HAP-1 (cell line): ENCODE measurements around the gene HNRNPR.
"Not testable (repeated sequence)": the region's sequence is repeated elsewhere in the genome, so short reads cannot be mapped to it uniquely, and the experiment has no call there.

Experiments used
- DNase-seq, 2 experiments: peaks; one replicate each; pipeline ENCODE4 v3.0.0-alpha.2; 2016 to 2020; ENCODE audit warnings: low spot score in 2 of 2
- H3K27me3 ChIP-seq: fragments of 250-450 bp; sonication (Bioruptor Pico); 2 replicates; pipeline ENCODE4 v1.5.1; 2020; ENCODE audit warnings: low read depth, mild to moderate bottlenecking, moderate library complexity
- H3K36me3 ChIP-seq: fragments of 250-450 bp; sonication (Bioruptor Pico); replicated peaks from 2 replicates; pipeline ENCODE4 v1.5.1; 2020; ENCODE audit warnings: mild to moderate bottlenecking
- H3K4me1 ChIP-seq: fragments of 250-450 bp; sonication (Bioruptor Pico); 2 replicates; pipeline ENCODE4 v1.5.1; 2020; ENCODE audit warnings: mild to moderate bottlenecking
- H3K4me3 ChIP-seq: fragments of 250-450 bp; sonication (Bioruptor Pico); 2 replicates; pipeline ENCODE4 v1.5.1; 2020; ENCODE audit warnings: mild to moderate bottlenecking, moderate library complexity
- H3K9me3 ChIP-seq: fragments of 250-450 bp; sonication (Bioruptor Pico); 2 replicates; pipeline ENCODE4 v1.5.1; 2020; ENCODE audit warnings: mild to moderate bottlenecking, moderate library complexity
- in situ Hi-C: fragments of 300-500 bp; cut with MboI; formaldehyde crosslinking; loops from 3 replicates; pipeline ENCODE4 v1.14.3; 2020; ENCODE audit warnings: low sequenced_read_pairs, inconsistent platforms, mixed read lengths

HNRNPR gene

GRCh38 chr1:23344111-23344986, at the start of gene HNRNPR:
Gene HNRNPR, minus strand, starts transcription at chr1:23344284. Its CDS starts 3,276 bp downstream, at chr1:23341008.
- peaks cover 23% of the 10 kb centered on the region for H3K4me1 ChIP-seq
- in situ Hi-C loops: no loop called here

DNA sequence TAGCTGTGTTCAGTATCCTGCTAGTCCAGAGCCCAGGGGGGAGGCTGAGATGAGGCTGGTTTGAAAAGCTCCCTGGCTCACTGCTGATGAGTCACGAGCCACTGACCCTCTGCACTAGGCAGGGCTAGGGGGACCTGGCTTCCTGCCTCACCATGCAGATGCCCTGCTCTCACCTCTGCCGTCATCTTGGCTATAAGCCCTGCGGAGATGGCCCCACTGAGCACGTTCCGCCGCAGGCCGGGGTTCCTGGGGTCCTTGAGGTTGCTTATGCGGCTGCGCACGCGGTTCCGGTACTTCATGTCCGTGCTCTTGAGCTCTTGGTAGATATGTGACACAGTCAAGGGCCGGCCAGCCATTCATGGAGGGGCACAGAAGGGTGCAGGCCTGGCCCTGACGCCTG, 49.6 kb upstream of the HNRNPR start:
- Histone ChIP-seq H3K4me3 (no peak overlapping the region), H3K4me1 (peaks cover 12% of the 10 kb centered on the region), H3K9me3 (no peaks in the 10 kb centered on the region), H3K27me3 (no peaks in the 10 kb centered on the region), H3K36me3 (no peaks in the 10 kb centered on the region)
- in situ Hi-C loops: no loop called here
- no peak for DNase-seq

More at GRCh38 chr1:23344111-23344986, at the start of gene HNRNPR:
- H3K4me3 ChIP-seq: peak within 1 kb of the TSS; percentile 61
- H3K36me3 ChIP-seq: peaks cover 3% of the 10 kb centered on the region; the same call in 1 of the 2 replicates
- DNase-seq: peak; percentile 99 to 100
- H3K27me3 ChIP-seq: no peaks in the 10 kb centered on the region
- no peaks in the 10 kb centered on the region for H3K9me3 ChIP-seq

- in situ Hi-C loops: no loop called here
- no peaks in the 10 kb centered on the region for H3K36me3 ChIP-seq
- no peak for DNase-seq
- no peaks in the 10 kb centered on the region for H3K9me3 ChIP-seq
- no peaks in the 10 kb centered on the region for H3K27me3 ChIP-seq
- no peak overlapping the region for H3K4me3 ChIP-seq
- H3K4me1 ChIP-seq: peaks cover 12% of the 10 kb centered on the region
Measured at GRCh38 chr1:23392125-23392855, 48.2 kb upstream of the HNRNPR start.

DNA sequence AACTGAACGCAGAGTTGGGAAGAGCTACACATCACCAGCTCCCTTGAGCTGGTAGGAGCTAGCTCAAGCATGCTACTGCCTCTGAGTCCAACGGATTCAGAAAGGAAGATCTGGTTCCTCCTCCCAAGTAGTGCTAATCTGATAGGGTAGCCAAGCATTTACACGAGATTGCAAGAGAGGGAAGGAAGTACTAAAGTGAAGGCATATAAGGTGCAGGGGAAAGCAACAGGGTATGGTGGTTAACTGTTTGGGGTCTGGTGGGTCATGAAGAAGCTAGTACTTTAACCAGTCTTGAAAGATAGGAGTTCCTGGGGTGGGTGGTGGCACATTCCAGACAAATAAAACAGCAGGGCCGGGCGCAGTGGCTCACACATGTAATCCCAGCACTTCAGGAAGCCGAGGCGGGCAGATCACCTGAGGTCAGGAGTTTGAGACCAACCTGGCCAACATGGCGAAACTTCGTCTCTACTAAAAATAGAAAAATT, 45.8 kb upstream of the HNRNPR start:
- H3K27me3 ChIP-seq: no peaks in the 10 kb centered on the region
- no peak for DNase-seq
- in situ Hi-C loops: no loop called here

GRCh38 chr1:23387494-23387893, 43.4 kb upstream of the HNRNPR start:
- no peaks in the 10 kb centered on the region for H3K36me3 ChIP-seq
- no peaks in the 10 kb centered on the region for H3K27me3 ChIP-seq
- no peaks in the 10 kb centered on the region for H3K4me1 ChIP-seq
- no peak for DNase-seq
- H3K4me3 ChIP-seq: no peak overlapping the region
- H3K9me3 ChIP-seq: no peaks in the 10 kb centered on the region
- in situ Hi-C loops: no loop called here

More for the DNA sequence above, 45.8 kb upstream of the HNRNPR start:
- Histone ChIP-seq H3K4me1 (peaks cover 5% of the 10 kb centered on the region), H3K36me3 (no peaks in the 10 kb centered on the region), H3K9me3 (no peaks in the 10 kb centered on the region), H3K4me3 (no peak overlapping the region)

GRCh38 chr1:23385119-23385621, 41.1 kb upstream of the HNRNPR start:
- no peaks in the 10 kb centered on the region for H3K27me3 ChIP-seq
- in situ Hi-C loops: no loop called here

GRCh38 chr1:23384312-23385058, 40.4 kb upstream of the HNRNPR start:
- Histone ChIP-seq H3K9me3 (peaks cover 4% of the 10 kb centered on the region; the same call in 1 of the 2 replicates), H3K27me3 (no peaks in the 10 kb centered on the region), H3K36me3 (no peaks in the 10 kb centered on the region), H3K4me1 (no peaks in the 10 kb centered on the region), H3K4me3 (no peak overlapping the region)
- DNase-seq: no peak
- in situ Hi-C loops: no loop called here

More at GRCh38 chr1:23385119-23385621, 41.1 kb upstream of the HNRNPR start:
- no peak for DNase-seq
- no peak overlapping the region for H3K4me3 ChIP-seq
- peaks cover 4% of the 10 kb centered on the region; the same call in 1 of the 2 replicates for H3K9me3 ChIP-seq
- H3K36me3 ChIP-seq: no peaks in the 10 kb centered on the region
- no peaks in the 10 kb centered on the region for H3K4me1 ChIP-seq

DNA sequence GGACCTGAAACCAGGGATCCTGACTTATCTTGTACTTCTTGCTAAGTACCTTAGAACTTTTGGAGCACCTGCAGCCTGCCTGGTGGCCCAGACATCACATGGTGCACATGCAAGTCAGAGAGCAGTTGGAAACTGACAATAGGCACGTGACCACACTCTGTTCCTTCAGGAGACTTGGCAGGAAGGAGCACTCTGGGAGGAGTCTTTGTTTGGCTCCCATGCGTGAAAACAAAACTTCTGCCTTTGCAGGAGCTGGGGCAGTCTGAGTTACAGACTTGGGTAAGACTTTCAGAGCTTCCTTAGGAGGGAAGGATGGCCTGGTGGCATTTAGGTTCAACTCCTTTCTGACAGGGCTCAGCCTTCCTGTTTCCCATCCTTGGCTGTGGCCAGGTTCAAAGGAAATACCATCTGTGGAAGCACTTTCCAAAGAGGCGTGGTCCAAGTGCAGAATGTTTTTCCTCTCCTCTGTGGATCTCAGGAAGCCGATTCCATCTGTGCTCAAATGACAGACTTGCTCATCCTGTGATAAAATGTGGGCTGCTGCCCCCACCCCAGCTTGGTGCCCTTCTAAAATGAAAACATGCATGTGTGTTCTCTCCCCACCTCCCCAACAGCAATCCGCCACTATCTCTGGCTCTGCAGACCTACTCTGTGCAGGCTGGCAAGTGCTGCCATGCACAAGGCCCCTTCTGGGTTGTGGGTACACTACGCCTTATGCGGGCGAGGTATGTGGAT, 39.7 kb upstream of the HNRNPR start:
- no peak for DNase-seq
- Histone ChIP-seq H3K4me1 (no peaks in the 10 kb centered on the region), H3K4me3 (no peak overlapping the region), H3K27me3 (no peaks in the 10 kb centered on the region), H3K9me3 (peaks cover 4% of the 10 kb centered on the region; the same call in 1 of the 2 replicates), H3K36me3 (no peaks in the 10 kb centered on the region)
- in situ Hi-C loops: no loop called here

DNA sequence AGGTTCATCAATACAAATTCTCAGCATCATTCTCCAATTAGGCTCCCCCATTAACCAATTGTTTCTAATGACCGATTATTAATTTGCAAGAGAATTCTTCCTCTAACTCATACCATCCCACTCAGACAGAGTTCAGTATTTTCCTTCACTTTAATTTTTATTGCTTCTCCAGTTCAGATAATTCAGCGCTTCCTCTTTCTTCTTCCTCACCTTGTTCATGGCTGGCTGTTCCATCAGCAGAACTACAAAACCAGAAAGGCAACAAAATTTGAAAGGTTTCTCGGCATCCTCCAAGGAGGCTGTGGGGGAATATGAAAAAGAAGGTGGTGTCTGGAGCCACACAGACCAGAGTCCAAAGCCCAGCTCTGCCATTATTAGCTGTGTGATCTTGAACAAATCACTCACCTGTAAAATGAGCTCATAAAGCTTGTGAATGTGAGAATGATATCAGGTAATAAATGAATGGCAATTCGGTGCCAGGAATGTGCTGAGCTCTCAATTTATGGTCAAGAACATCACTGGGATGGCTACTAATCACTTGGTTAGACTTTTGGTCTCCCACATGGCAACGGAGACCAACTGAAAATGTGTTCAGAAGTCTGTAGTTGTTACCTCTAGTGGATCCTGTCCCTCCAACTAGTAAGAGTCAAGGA, 37.3 kb upstream of the HNRNPR start:
- DNase-seq: no peak
- Histone ChIP-seq H3K4me1 (peaks cover 11% of the 10 kb centered on the region), H3K27me3 (no peaks in the 10 kb centered on the region), H3K4me3 (no peak overlapping the region), H3K36me3 (no peaks in the 10 kb centered on the region), H3K9me3 (peaks cover 4% of the 10 kb centered on the region; the same call in 1 of the 2 replicates)
- in situ Hi-C loops: no loop called here

DNA sequence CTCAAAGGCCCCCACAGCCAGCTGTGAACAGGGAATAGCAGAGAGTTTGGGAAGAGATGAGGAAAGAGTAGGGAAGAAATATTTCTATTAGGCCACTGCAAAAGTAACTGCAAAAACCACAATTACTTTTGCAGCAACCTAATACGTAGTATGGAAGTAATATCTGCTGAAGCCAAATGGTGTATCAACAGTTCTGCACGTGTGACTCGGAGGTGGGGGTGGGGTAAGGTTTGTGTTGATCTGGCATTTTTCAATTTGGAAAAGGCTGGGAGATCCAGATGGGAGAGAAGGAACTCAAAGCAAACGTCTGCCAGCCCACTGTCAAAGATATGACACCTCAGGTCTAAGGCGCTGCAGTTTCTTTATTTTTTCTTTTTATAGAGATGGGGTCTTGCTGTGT, 36.6 kb upstream of the HNRNPR start:
- no peak for DNase-seq
- Histone ChIP-seq H3K36me3 (no peaks in the 10 kb centered on the region), H3K4me3 (no peak overlapping the region), H3K9me3 (peaks cover 4% of the 10 kb centered on the region; the same call in 1 of the 2 replicates), H3K4me1 (peaks cover 13% of the 10 kb centered on the region), H3K27me3 (no peaks in the 10 kb centered on the region)
- in situ Hi-C loops: no loop called here

- H3K9me3 ChIP-seq, H3K27me3 ChIP-seq, in situ Hi-C loops, H3K4me3 ChIP-seq, H3K36me3 ChIP-seq, DNase-seq: not testable (repeated sequence)
- H3K4me1 ChIP-seq: peaks cover 13% of the 10 kb centered on the region
Measured at GRCh38 chr1:23380236-23380635, 36.2 kb upstream of the HNRNPR start.
